Measurements from ENCODE around the gene FKBP1C.
"Not testable (repeated sequence)": the region's sequence is repeated elsewhere in the genome, so short reads cannot be mapped to it uniquely, and the experiment has no call there.

FKBP1C gene

DNA sequence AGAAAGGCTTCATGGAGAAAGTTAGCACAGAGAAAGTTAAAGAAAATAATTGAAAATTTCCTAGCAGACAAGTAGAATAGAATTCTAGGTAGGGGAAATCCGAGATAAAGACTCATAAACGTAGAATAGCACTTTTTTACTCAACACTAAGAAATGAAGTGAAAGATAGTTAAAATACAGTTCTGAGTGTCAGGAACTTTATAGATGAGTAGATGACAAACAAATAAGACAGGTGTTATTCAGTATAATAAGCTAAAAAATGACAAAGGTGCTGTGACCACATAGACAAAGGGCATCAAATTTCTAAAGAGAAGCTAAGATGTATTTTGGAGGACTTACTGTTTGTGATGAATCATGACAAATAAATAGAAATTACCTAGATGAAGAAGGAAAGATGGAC is 12.9 kb downstream of the FKBP1C start:
- no peaks in the 10 kb centered on the region for H3K4me1 ChIP-seq (ENCODE audit: control insufficient read depth, insufficient read depth, low read length)
- no peak overlapping the region for H3K4me3 ChIP-seq (ENCODE audit: low read length in 2 of 2)
- H3K9me3 ChIP-seq (ENCODE audit: control insufficient read depth in 2 of 2, low read length in 2 of 2), result no peaks in the 10 kb centered on the region
- H3K27me3 ChIP-seq (ENCODE audit: control insufficient read depth in 1 of 2, insufficient read depth in 2 of 2, low read length in 2 of 2), result no peaks in the 10 kb centered on the region
- no peaks in the 10 kb centered on the region for H3K36me3 ChIP-seq (ENCODE audit: control insufficient read depth in 2 of 2, insufficient read depth in 2 of 2, low read length in 2 of 2)
- H3K27ac ChIP-seq (ENCODE audit: low read length), result no peak overlapping the region
- no peak overlapping the region for H3K9ac ChIP-seq (ENCODE audit: low read length in 2 of 2)

GRCh38 chr6:63225987-63226386 is 14.7 kb downstream of the FKBP1C start:
- not testable (repeated sequence) for H3K4me1 ChIP-seq (ENCODE audit: control insufficient read depth, insufficient read depth, low read length); H3K9ac ChIP-seq (ENCODE audit: low read length in 2 of 2); H3K9me3 ChIP-seq (ENCODE audit: control insufficient read depth in 2 of 2, low read length in 2 of 2); H3K27ac ChIP-seq (ENCODE audit: low read length); H3K27me3 ChIP-seq (ENCODE audit: control insufficient read depth in 1 of 2, insufficient read depth in 2 of 2, low read length in 2 of 2); H3K36me3 ChIP-seq (ENCODE audit: control insufficient read depth in 2 of 2, insufficient read depth in 2 of 2, low read length in 2 of 2); H3K4me3 ChIP-seq (ENCODE audit: low read length in 2 of 2)

GRCh38 chr6:63227928-63228894 is 16.9 kb downstream of the FKBP1C start:
- H3K9ac ChIP-seq (ENCODE audit: low read length in 2 of 2); H3K27ac ChIP-seq (ENCODE audit: low read length); H3K4me1 ChIP-seq (ENCODE audit: control insufficient read depth, insufficient read depth, low read length); H3K27me3 ChIP-seq (ENCODE audit: control insufficient read depth in 1 of 2, insufficient read depth in 2 of 2, low read length in 2 of 2); H3K4me3 ChIP-seq (ENCODE audit: low read length in 2 of 2); H3K9me3 ChIP-seq (ENCODE audit: control insufficient read depth in 2 of 2, low read length in 2 of 2); H3K36me3 ChIP-seq (ENCODE audit: control insufficient read depth in 2 of 2, insufficient read depth in 2 of 2, low read length in 2 of 2): not testable (repeated sequence)

- H3K27ac ChIP-seq (ENCODE audit: low read length); H3K9me3 ChIP-seq (ENCODE audit: control insufficient read depth in 2 of 2, low read length in 2 of 2); H3K27me3 ChIP-seq (ENCODE audit: control insufficient read depth in 1 of 2, insufficient read depth in 2 of 2, low read length in 2 of 2): not testable (repeated sequence)
These were observed 18.8 kb downstream of the FKBP1C start for GRCh38 chr6:63230027-63230426.

GRCh38 chr6:63230511-63230910 is 19.2 kb downstream of the FKBP1C start:
- not testable (repeated sequence) for H3K27me3 ChIP-seq (ENCODE audit: control insufficient read depth in 1 of 2, insufficient read depth in 2 of 2, low read length in 2 of 2); H3K9me3 ChIP-seq (ENCODE audit: control insufficient read depth in 2 of 2, low read length in 2 of 2); H3K27ac ChIP-seq (ENCODE audit: low read length); H3K4me3 ChIP-seq (ENCODE audit: low read length in 2 of 2); H3K36me3 ChIP-seq (ENCODE audit: control insufficient read depth in 2 of 2, insufficient read depth in 2 of 2, low read length in 2 of 2); H3K9ac ChIP-seq (ENCODE audit: low read length in 2 of 2); H3K4me1 ChIP-seq (ENCODE audit: control insufficient read depth, insufficient read depth, low read length)

More at GRCh38 chr6:63230027-63230426, 18.8 kb downstream of the FKBP1C start:
- not testable (repeated sequence) for H3K4me3 ChIP-seq (ENCODE audit: low read length in 2 of 2); H3K4me1 ChIP-seq (ENCODE audit: control insufficient read depth, insufficient read depth, low read length); H3K36me3 ChIP-seq (ENCODE audit: control insufficient read depth in 2 of 2, insufficient read depth in 2 of 2, low read length in 2 of 2); H3K9ac ChIP-seq (ENCODE audit: low read length in 2 of 2)

DNA sequence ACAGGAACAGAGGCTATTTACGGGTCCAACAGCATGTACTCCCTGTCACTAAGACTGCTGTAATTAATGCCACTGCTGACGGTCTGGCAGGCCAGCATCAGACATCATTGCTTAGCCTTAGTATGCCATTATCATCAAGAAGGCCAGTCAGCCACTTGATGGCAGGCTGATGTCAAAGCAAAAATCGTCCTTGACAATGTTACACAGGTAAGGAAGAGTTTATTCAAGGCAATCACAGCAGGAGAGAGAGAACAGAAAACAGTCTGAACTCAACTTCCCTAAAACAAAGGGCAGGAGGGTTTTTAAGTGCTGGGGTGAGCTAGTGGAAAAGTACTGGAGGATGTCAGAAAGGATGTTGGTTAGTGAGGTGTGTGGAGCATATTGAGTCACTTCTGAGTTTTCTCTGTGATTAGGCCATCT is 25.1 kb downstream of the FKBP1C start:
- no peaks in the 10 kb centered on the region for H3K4me1 ChIP-seq (ENCODE audit: control insufficient read depth, insufficient read depth, low read length)
- no peaks in the 10 kb centered on the region for H3K9me3 ChIP-seq (ENCODE audit: control insufficient read depth in 2 of 2, low read length in 2 of 2)
- H3K27me3 ChIP-seq (ENCODE audit: control insufficient read depth in 1 of 2, insufficient read depth in 2 of 2, low read length in 2 of 2), result no peaks in the 10 kb centered on the region
- H3K4me3 ChIP-seq (ENCODE audit: low read length in 2 of 2), result no peak overlapping the region
- H3K27ac ChIP-seq (ENCODE audit: low read length), result no peak overlapping the region
- H3K36me3 ChIP-seq (ENCODE audit: control insufficient read depth in 2 of 2, insufficient read depth in 2 of 2, low read length in 2 of 2), result no peaks in the 10 kb centered on the region
- no peak overlapping the region for H3K9ac ChIP-seq (ENCODE audit: low read length in 2 of 2)

GRCh38 chr6:63245420-63245819 is 34.2 kb downstream of the FKBP1C start:
- no peaks in the 10 kb centered on the region for H3K36me3 ChIP-seq (ENCODE audit: control insufficient read depth in 2 of 2, insufficient read depth in 2 of 2, low read length in 2 of 2)
- no peaks in the 10 kb centered on the region for H3K27me3 ChIP-seq (ENCODE audit: control insufficient read depth in 1 of 2, insufficient read depth in 2 of 2, low read length in 2 of 2)
- no peak overlapping the region for H3K27ac ChIP-seq (ENCODE audit: low read length)
- no peaks in the 10 kb centered on the region for H3K9me3 ChIP-seq (ENCODE audit: control insufficient read depth in 2 of 2, low read length in 2 of 2)
- no peaks in the 10 kb centered on the region for H3K4me1 ChIP-seq (ENCODE audit: control insufficient read depth, insufficient read depth, low read length)
- H3K9ac ChIP-seq (ENCODE audit: low read length in 2 of 2), result no peak overlapping the region
- no peak overlapping the region for H3K4me3 ChIP-seq (ENCODE audit: low read length in 2 of 2)

DNA sequence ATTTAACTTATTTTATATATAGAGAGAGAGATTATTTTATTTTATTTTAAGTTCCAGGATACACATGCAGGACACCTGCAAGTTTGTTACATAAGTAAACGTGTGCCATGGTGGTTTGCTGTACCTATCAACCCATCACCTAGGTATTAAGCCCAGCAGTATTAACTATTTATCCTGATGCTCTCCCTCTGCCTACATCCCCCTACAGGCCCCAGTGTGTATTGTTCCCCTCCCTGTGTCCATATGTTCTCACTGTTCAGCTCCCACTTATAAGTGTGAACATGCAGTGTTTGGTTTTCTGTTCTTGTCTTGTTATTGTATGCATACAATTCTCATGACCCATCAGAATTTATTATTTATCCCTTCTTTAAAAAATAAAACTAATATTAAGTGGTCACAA is 34.6 kb downstream of the FKBP1C start:
- no peaks in the 10 kb centered on the region for H3K27me3 ChIP-seq (ENCODE audit: control insufficient read depth in 1 of 2, insufficient read depth in 2 of 2, low read length in 2 of 2)
- no peaks in the 10 kb centered on the region for H3K4me1 ChIP-seq (ENCODE audit: control insufficient read depth, insufficient read depth, low read length)
- H3K9ac ChIP-seq (ENCODE audit: low read length in 2 of 2), result no peak overlapping the region
- no peaks in the 10 kb centered on the region for H3K9me3 ChIP-seq (ENCODE audit: control insufficient read depth in 2 of 2, low read length in 2 of 2)
- H3K27ac ChIP-seq (ENCODE audit: low read length), result no peak overlapping the region
- H3K36me3 ChIP-seq (ENCODE audit: control insufficient read depth in 2 of 2, insufficient read depth in 2 of 2, low read length in 2 of 2), result no peaks in the 10 kb centered on the region
- no peak overlapping the region for H3K4me3 ChIP-seq (ENCODE audit: low read length in 2 of 2)

DNA sequence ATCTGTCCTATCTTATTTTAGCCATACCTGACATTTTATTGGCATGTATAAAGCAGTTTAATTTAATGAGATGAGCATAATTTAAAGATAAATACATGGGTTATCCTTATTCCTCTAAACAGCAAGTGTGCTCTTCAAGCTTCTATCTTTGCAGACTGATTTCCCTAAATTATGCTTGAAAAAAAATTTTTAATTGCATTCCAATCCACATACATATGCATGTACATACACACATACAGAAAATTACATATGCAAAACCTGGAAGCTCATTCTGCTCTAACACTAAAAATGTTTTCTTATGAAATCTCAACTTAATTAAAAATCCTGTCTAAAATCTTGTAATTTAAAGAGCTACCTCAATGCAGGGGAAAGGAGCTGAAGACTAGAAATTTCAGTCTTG is 35.3 kb downstream of the FKBP1C start:
- Histone ChIP-seq H3K4me3 (ENCODE audit: low read length in 2 of 2) (no peak overlapping the region), H3K4me1 (ENCODE audit: control insufficient read depth, insufficient read depth, low read length) (no peaks in the 10 kb centered on the region), H3K27me3 (ENCODE audit: control insufficient read depth in 1 of 2, insufficient read depth in 2 of 2, low read length in 2 of 2) (no peaks in the 10 kb centered on the region), H3K36me3 (ENCODE audit: control insufficient read depth in 2 of 2, insufficient read depth in 2 of 2, low read length in 2 of 2) (no peaks in the 10 kb centered on the region), H3K27ac (ENCODE audit: low read length) (no peak overlapping the region), H3K9me3 (ENCODE audit: control insufficient read depth in 2 of 2, low read length in 2 of 2) (no peaks in the 10 kb centered on the region), H3K9ac (ENCODE audit: low read length in 2 of 2) (no peak overlapping the region)

DNA sequence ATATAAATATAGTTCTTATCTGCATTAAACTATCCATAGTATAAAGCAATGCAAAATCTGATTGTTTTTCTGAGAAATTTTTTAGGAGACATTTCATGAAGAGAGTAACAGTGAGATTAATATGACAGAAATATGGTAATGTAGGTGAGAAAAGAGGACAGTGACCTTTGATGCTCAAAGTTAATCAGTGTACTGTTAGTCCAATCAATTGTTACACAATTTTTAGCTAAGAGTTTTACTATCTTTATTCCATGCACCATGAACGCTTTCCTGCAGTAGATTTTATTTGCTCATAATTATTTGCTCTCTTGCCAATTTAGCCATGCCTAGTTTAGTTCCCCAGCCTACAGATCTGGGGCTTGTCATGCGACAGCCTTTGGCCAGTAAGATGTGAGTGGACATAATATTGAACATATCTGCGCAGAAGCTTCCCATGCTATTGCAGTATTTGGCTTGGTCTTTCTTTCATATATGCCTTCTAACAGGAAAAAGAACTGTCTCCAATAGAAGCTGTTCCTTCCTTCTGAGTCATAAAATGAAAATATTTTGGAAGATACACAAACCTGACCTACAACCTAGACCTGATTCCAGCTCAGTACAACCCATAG is 38.7 kb downstream of the FKBP1C start:
- H3K4me1 ChIP-seq (ENCODE audit: control insufficient read depth, insufficient read depth, low read length), result no peaks in the 10 kb centered on the region
- no peaks in the 10 kb centered on the region for H3K36me3 ChIP-seq (ENCODE audit: control insufficient read depth in 2 of 2, insufficient read depth in 2 of 2, low read length in 2 of 2)
- no peak overlapping the region for H3K9ac ChIP-seq (ENCODE audit: low read length in 2 of 2)
- H3K4me3 ChIP-seq (ENCODE audit: low read length in 2 of 2), result no peak overlapping the region
- H3K9me3 ChIP-seq (ENCODE audit: control insufficient read depth in 2 of 2, low read length in 2 of 2), result no peaks in the 10 kb centered on the region
- no peak overlapping the region for H3K27ac ChIP-seq (ENCODE audit: low read length)
- H3K27me3 ChIP-seq (ENCODE audit: control insufficient read depth in 1 of 2, insufficient read depth in 2 of 2, low read length in 2 of 2), result no peaks in the 10 kb centered on the region

DNA sequence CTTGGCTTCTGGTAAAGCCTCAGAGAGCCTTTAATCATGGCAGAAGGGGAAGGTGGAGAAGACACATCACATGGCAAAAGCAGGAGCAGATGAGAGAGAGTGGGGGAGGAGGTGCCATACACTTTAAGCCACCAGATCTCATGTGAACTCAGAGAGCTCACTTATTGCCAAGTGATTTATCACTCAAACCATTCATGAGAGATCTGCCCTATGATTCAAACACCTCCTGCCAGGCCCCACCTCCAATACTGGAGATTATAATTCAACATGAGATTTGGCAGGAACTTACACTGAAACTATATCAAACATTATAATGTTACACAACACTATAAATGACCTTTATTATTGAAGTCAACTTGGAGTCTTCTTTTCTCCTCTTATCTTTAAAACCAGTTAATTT is 47.9 kb downstream of the FKBP1C start:
- Histone ChIP-seq H3K27me3 (ENCODE audit: control insufficient read depth in 1 of 2, insufficient read depth in 2 of 2, low read length in 2 of 2) (no peaks in the 10 kb centered on the region), H3K4me1 (ENCODE audit: control insufficient read depth, insufficient read depth, low read length) (no peaks in the 10 kb centered on the region), H3K9me3 (ENCODE audit: control insufficient read depth in 2 of 2, low read length in 2 of 2) (no peaks in the 10 kb centered on the region), H3K9ac (ENCODE audit: low read length in 2 of 2) (no peak overlapping the region), H3K27ac (ENCODE audit: low read length) (no peak overlapping the region), H3K36me3 (ENCODE audit: control insufficient read depth in 2 of 2, insufficient read depth in 2 of 2, low read length in 2 of 2) (no peaks in the 10 kb centered on the region), H3K4me3 (ENCODE audit: low read length in 2 of 2) (no peak overlapping the region)

All from stomach smooth muscle (tissue), 2 donors.